H1 (cell line): ENCODE data around the gene DUSP21. TPM values are rescaled to one million over a fixed set of nuclear protein-coding genes. Genes with fewer than 3 reads are reported as not detected.

Experiments
- CTCF ChIA-PET: fragments of 300-600 bp; sonication (Branson Sonifier 250); formaldehyde crosslinking; loops from one replicate; lab custom pipeline; 2021; ENCODE audit not compliant: partially characterized antibody; lab: Charles Lee
- POLR2A ChIA-PET: fragments of 300-600 bp; sonication (Branson Sonifier 250); formaldehyde crosslinking; loops from one replicate; lab custom pipeline; 2021; ENCODE audit warnings: inconsistent platforms; ENCODE audit not compliant: partially characterized antibody; lab: Charles Lee
- DNase-seq, 2 experiments: peaks; one replicate each; pipeline versions ENCODE4 v3.0.0 to v3.0.0-alpha.2; 2010 to 2022; ENCODE audit warnings: low spot score in 2 of 2, low read depth in 1 of 2, mixed read lengths in 1 of 2
- FAIRE-seq: peaks from 2 replicates; lab custom pipeline; 2011; peaks lifted over from hg19 to GRCh38; lab: Jason Lieb, UNC
- H2AFZ ChIP-seq: 2 replicates; pipeline ENCODE4 v1.8.1; 2012; ENCODE audit warnings: low read length, inconsistent platforms
- H2AK5ac ChIP-seq: 2 replicates; pipeline ENCODE4 v1.6.1; 2013; ENCODE audit warnings: low read depth, low read length
- H2BK120ac ChIP-seq: replicated peaks from 2 replicates; pipeline ENCODE3; 2013; ENCODE audit warnings: low read depth, low read length, inconsistent platforms
- H2BK12ac ChIP-seq: 2 replicates; pipeline ENCODE4 v1.6.1; 2013; ENCODE audit warnings: low read depth, low read length
- H2BK15ac ChIP-seq: 2 replicates; pipeline ENCODE4 v1.6.1; 2013; ENCODE audit warnings: low read length
- H2BK20ac ChIP-seq: 2 replicates; pipeline ENCODE4 v1.6.1; 2013; ENCODE audit warnings: low read length
- H2BK5ac ChIP-seq: 2 replicates; pipeline ENCODE4 v1.6.1; 2013; ENCODE audit warnings: low read depth, low read length
- H3K14ac ChIP-seq: 2 replicates; pipeline ENCODE4 v1.6.1; 2013; ENCODE audit warnings: inconsistent platforms; ENCODE audit not compliant: insufficient read length
- H3K18ac ChIP-seq: 2 replicates; pipeline ENCODE4 v1.6.1; 2013; ENCODE audit warnings: low read length; ENCODE audit errors: extremely low read depth
- H3K23ac ChIP-seq: 2 replicates; pipeline ENCODE4 v1.6.1; 2013; ENCODE audit warnings: inconsistent platforms; ENCODE audit not compliant: insufficient read length
- H3K23me2 ChIP-seq: 2 replicates; pipeline ENCODE4 v1.6.1; 2013; ENCODE audit warnings: low read depth, low read length
- H3K27ac ChIP-seq: 2 replicates; pipeline ENCODE4 v1.6.1; 2011; ENCODE audit warnings: low read depth, low read length, inconsistent platforms
- H3K27me3 ChIP-seq, 4 experiments: replicated peaks in 1 of 4; 1 replicate in 1 of 4; 2 replicates in 3 of 4; pipeline versions ENCODE4 v1.6.1 to v1.8.1; 2011 to 2013; ENCODE audit warnings: low read length in 3 of 4, mild to moderate bottlenecking in 3 of 4, inconsistent platforms in 2 of 4, mixed read lengths in 2 of 4, moderate library complexity in 1 of 4; ENCODE audit not compliant: control insufficient read depth in 3 of 4, insufficient read depth in 3 of 4; ENCODE audit errors: extremely low read depth in 1 of 4
- H3K36me3 ChIP-seq, 4 experiments: 2 replicates each; pipeline versions ENCODE4 v1.6.1 to v1.8.1; 2011 to 2013; ENCODE audit warnings: mild to moderate bottlenecking in 4 of 4, low read length in 3 of 4, moderate library complexity in 2 of 4, control low read depth in 1 of 4, inconsistent platforms in 1 of 4; ENCODE audit not compliant: insufficient read depth in 4 of 4, control insufficient read depth in 2 of 4
- H3K4ac ChIP-seq: replicated peaks from 2 replicates; pipeline ENCODE3; 2013; ENCODE audit warnings: low read length, low read depth, mixed read lengths, inconsistent platforms; ENCODE audit not compliant: insufficient read length
- H3K4me1 ChIP-seq, 4 experiments: replicated peaks in 1 of 4; 1 replicate in 1 of 4; 2 replicates in 3 of 4; pipeline versions ENCODE4 v1.6.1 to v1.8.1; 2011 to 2013; ENCODE audit warnings: low read length in 3 of 4, inconsistent platforms in 2 of 4, mixed read lengths in 1 of 4; ENCODE audit not compliant: insufficient read depth in 4 of 4, control insufficient read depth in 3 of 4
- H3K4me2 ChIP-seq, 2 experiments: 2 replicates each; pipeline versions ENCODE4 v1.6.1 to v1.8.1; 2011 to 2013; ENCODE audit warnings: low read depth in 2 of 2, low read length in 2 of 2, control low read depth in 1 of 2, inconsistent platforms in 1 of 2, mild to moderate bottlenecking in 1 of 2; ENCODE audit not compliant: insufficient read depth in 1 of 2
- H3K4me3 ChIP-seq, 4 experiments: fragments of 200-600, 300-600 bp in 1 of 4; sonication (generic), shearing (Covaris generic), sonication (Bioruptor Twin) in 1 of 4; 2 replicates each; pipeline versions ENCODE4 v1.5.1 to v1.8.1; 2011 to 2016; ENCODE audit warnings: low read length in 4 of 4, low read depth in 3 of 4, control low read depth in 2 of 4, inconsistent platforms in 2 of 4, mild to moderate bottlenecking in 2 of 4, mixed read lengths in 1 of 4, moderate library complexity in 1 of 4; ENCODE audit not compliant: insufficient read depth in 2 of 4; ENCODE audit errors: extremely low read depth in 1 of 4
- H3K56ac ChIP-seq: replicated peaks from 2 replicates; pipeline ENCODE3; 2013; ENCODE audit warnings: low read depth, mild to moderate bottlenecking, mixed read lengths, low read length, inconsistent platforms; ENCODE audit not compliant: insufficient read length
- H3K79me1 ChIP-seq: 2 replicates; pipeline ENCODE4 v1.6.1; 2013; ENCODE audit warnings: low read depth, low read length, control low read depth
- H3K79me2 ChIP-seq, 2 experiments: 2 replicates each; pipeline versions ENCODE4 v1.6.1 to v1.8.1; 2012 to 2013; ENCODE audit warnings: low read length in 2 of 2, mild to moderate bottlenecking in 2 of 2, inconsistent platforms in 1 of 2; ENCODE audit not compliant: insufficient read depth in 2 of 2, control insufficient read depth in 1 of 2
- H3K9ac ChIP-seq, 4 experiments: replicated peaks in 1 of 4; 1 replicate in 1 of 4; 2 replicates in 3 of 4; pipeline versions ENCODE4 v1.6.1 to v1.8.1; 2011 to 2013; ENCODE audit warnings: low read depth in 3 of 4, low read length in 3 of 4, control low read depth in 2 of 4, mild to moderate bottlenecking in 2 of 4, moderate library complexity in 2 of 4, inconsistent platforms in 1 of 4; ENCODE audit errors: extremely low read depth in 1 of 4
- H3K9me3 ChIP-seq, 2 experiments: 2 replicates each; pipeline versions ENCODE4 v1.6.1 to v1.8.1; 2012 to 2013; ENCODE audit warnings: mild to moderate bottlenecking in 2 of 2, moderate library complexity in 2 of 2, control low read depth in 1 of 2, inconsistent platforms in 1 of 2, low read depth in 1 of 2, low read length in 1 of 2, mixed read lengths in 1 of 2; ENCODE audit not compliant: insufficient read depth in 2 of 2
- H4K20me1 ChIP-seq, 2 experiments: replicated peaks in 1 of 2; 2 replicates each; pipeline versions ENCODE3 to v1.8.1; 2011 to 2013; ENCODE audit warnings: inconsistent platforms in 2 of 2, low read length in 2 of 2, mild to moderate bottlenecking in 1 of 2; ENCODE audit not compliant: insufficient read depth in 2 of 2, control insufficient read depth in 1 of 2
- H4K5ac ChIP-seq: 2 replicates; pipeline ENCODE4 v1.6.1; 2013; ENCODE audit warnings: low read length, low read depth, mixed read lengths, inconsistent platforms; ENCODE audit not compliant: insufficient read length
- H4K8ac ChIP-seq: 2 replicates; pipeline ENCODE4 v1.8.0; 2013; ENCODE audit warnings: mild to moderate bottlenecking, moderate library complexity, low read length, inconsistent platforms; ENCODE audit not compliant: insufficient read depth; ENCODE audit errors: extremely low read depth
- H4K91ac ChIP-seq: replicated peaks from 2 replicates; pipeline ENCODE3; 2013; ENCODE audit warnings: low read length, mixed read lengths, inconsistent platforms; ENCODE audit not compliant: insufficient read length
- CTCF ChIP-seq, 3 experiments: IDR thresholded peaks; 1 replicate in 2 of 3; 2 replicates in 1 of 3; pipeline versions ENCODE4 v1.5.1 to v1.6.1; 2011; ENCODE audit warnings: low read length in 3 of 3, mild to moderate bottlenecking in 3 of 3, inconsistent platforms in 2 of 3, low read depth in 1 of 3, moderate library complexity in 1 of 3; ENCODE audit not compliant: insufficient read depth in 1 of 3; ENCODE audit errors: control extremely low read depth in 1 of 3
- JUN ChIP-seq: IDR thresholded peaks from 2 replicates; pipeline ENCODE4 v1.6.1; 2011; ENCODE audit warnings: low read depth, mild to moderate bottlenecking, improper control_type of control experiment, low read length
- KDM4A ChIP-seq: IDR thresholded peaks from one replicate; pipeline ENCODE4 v1.7.1; 2012; ENCODE audit warnings: low read depth, mild to moderate bottlenecking, moderate library complexity, low read length, inconsistent platforms; ENCODE audit not compliant: severe bottlenecking
- polyA plus RNA-seq, 7 experiments: library from polyadenylated mRNA; depleted of rRNA in 3 of 7; stranded (reverse) in 5 of 7; unstranded in 2 of 7; fragments of >200 nt in 5 of 7; fragments of 200-250 nt in 2 of 7; gene quantifications; 1 replicate in 5 of 7; 2 replicates in 1 of 7; 4 replicates in 1 of 7; pipeline versions ENCODE4 v1.2.1 to v1.2.3, GENCODE V29; 2011 to 2013; ENCODE audit warnings: missing spikeins in 2 of 7, mixed read lengths in 2 of 7
- total RNA-seq: library from RNA; stranded (reverse); fragmentation: NEBNext Ultra II Directional; extraction: Animal tissue kit (Norgen Biotek cat#: 25700); gene quantifications from 2 replicates; pipeline ENCODE4 v1.2.1, GENCODE V29; 2021

The DUSP21 gene
- total and polyA plus RNA-seq, 2 of the 8 experiments (the other 6 are each of a cell fraction or from before 2014, with no cell fraction given), result not detected

DNA sequence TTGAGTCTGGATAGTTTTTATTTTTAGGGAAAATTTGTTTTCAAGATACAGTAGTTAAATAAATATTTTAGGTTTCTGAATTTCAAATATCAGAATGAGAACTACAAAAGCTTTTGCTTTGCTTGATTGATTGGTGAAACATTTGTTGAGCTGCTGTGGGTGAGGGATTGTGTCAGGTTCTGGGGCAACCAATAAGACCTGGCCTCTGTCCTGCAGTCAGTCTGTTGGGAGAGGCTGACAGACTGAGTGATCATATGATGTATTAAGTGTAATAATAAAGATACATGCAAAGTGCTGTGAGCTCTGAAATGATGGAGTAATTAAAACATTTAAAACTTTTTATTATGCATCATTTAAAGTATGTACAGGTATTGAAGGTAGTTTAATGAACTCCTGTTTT lies 38.8 kb downstream of the DUSP21 start:
- Histone ChIP-seq H3K4me1 (no peaks in the 10 kb centered on the region), H2BK12ac (no peak overlapping the region), H3K27me3 (no peaks in the 10 kb centered on the region), H3K4me3 (no peak overlapping the region), H4K8ac (no peak overlapping the region), H2AFZ (no peak overlapping the region), H3K79me2 (peaks cover 12 to 95% of the 10 kb centered on the region in 2 experiments; a peak in 3 of 4 replicates), H3K27ac (no peak overlapping the region), H3K4ac (no peak overlapping the region), H2BK20ac (no peak overlapping the region), H4K20me1 (peaks cover 0 to 1% of the 10 kb centered on the region in 2 experiments), H3K79me1 (no peaks in the 10 kb centered on the region), H3K56ac (no peak overlapping the region), H3K14ac (no peak overlapping the region), H3K9ac (no peak overlapping the region), H3K9me3 (no peaks in the 10 kb centered on the region), H3K36me3 (no peaks in the 10 kb centered on the region)
- no peak for FAIRE-seq
- CTCF ChIA-PET, result no interaction called here
- TF ChIP-seq CTCF (IDR thresholded peaks at IDR 0.05; ENCODE audit: control extremely low read depth in 1 of 3, insufficient read depth in 1 of 3, low read depth in 1 of 3, low read length in 3 of 3), result no peak
- no peak for TF ChIP-seq JUN
- TF ChIP-seq KDM4A, result no peak
- TF ChIP-seq, all 59 proteins: peak for 0
- H2BK5ac ChIP-seq, result no peak overlapping the region
- H3K23ac ChIP-seq, result no peak overlapping the region
- no peak for DNase-seq
- POLR2A ChIA-PET, result no interaction called here
- no peak overlapping the region for H3K4me2 ChIP-seq
- H2AK5ac ChIP-seq, result no peak overlapping the region
- no peak overlapping the region for H3K18ac ChIP-seq
- no peak overlapping the region for H2BK15ac ChIP-seq
- no peak overlapping the region for H4K5ac ChIP-seq
- no peak overlapping the region for H2BK120ac ChIP-seq
- no peaks in the 10 kb centered on the region for H3K23me2 ChIP-seq
- H4K91ac ChIP-seq, result no peak overlapping the region
